IMR-90 (cell line): ENCODE results near the gene PHACTR3.

ENCODE experiments used
- MAZ ChIP-seq: IDR thresholded peaks from 2 replicates; pipeline ENCODE4 v1.6.1; 2012; ENCODE audit warnings: low read depth, mild to moderate bottlenecking, low read length, improper control_type of control experiment, moderate library complexity, borderline replicate concordance
- POLR2A ChIP-seq: IDR thresholded peaks from 2 replicates; pipeline ENCODE4 v1.6.1; 2012; ENCODE audit warnings: mild to moderate bottlenecking, low read depth, low read length
- RCOR1 ChIP-seq: IDR thresholded peaks from 2 replicates; pipeline ENCODE4 v1.6.1; 2012; ENCODE audit warnings: mild to moderate bottlenecking, low read length, improper control_type of control experiment; ENCODE audit not compliant: insufficient replicate concordance
- SMC3 ChIP-seq: fragments of 150-350 bp; IDR thresholded peaks from 2 replicates; pipeline ENCODE4 v1.6.1; 2016; ENCODE audit warnings: low read depth, mild to moderate bottlenecking, antibody characterized with exemption, low read length, moderate library complexity

DNA sequence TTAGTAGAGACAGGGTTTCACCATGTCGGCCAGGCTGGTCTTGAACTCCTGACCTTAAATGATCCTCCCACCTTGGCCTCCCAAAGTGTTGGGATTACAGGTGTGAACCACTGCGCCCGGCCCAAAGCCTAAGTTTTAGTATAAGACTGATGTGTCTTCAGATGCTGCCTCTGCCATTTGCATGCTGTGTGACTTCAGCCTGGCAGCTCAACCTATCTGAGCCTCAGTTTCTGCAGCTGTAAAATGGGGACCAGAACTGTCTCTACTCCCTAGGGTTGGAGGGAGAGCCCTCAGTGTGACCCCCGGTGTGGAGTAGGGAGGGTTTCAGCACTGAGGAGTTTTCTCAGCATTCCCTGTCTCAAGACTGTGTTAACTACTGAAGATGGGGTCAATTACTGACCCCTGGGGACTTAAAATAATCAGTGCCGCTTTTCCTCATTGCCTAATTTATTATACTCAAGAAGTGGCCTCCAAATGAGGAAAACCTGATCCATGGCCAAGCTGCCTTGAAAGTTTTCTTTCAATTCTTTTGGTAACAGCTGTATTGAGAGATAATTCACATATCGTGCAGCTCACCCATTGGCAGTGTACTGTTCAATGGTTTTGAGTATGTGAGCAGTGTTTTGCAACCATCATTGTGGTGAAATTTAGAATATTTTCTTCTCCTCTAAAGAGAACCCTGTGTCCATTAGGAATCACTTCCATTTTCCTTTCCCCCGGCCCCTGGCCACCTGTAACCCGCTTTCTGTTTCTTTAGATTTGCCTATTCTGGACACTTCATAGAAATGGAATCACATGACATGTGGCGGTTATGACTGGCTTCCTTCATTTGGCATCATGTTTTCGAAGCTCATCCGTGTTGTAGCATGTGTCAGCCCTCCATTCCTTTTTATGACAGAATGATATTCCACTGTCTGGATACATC, 64.8 kb downstream of the PHACTR3 start:
- TF ChIP-seq POLR2A = no peak
- TF ChIP-seq SMC3 = no peak
- no peak for TF ChIP-seq RCOR1
- no peak for TF ChIP-seq MAZ
